Measurements from ENCODE around the gene CRYZ.

The CRYZ gene

DNA sequence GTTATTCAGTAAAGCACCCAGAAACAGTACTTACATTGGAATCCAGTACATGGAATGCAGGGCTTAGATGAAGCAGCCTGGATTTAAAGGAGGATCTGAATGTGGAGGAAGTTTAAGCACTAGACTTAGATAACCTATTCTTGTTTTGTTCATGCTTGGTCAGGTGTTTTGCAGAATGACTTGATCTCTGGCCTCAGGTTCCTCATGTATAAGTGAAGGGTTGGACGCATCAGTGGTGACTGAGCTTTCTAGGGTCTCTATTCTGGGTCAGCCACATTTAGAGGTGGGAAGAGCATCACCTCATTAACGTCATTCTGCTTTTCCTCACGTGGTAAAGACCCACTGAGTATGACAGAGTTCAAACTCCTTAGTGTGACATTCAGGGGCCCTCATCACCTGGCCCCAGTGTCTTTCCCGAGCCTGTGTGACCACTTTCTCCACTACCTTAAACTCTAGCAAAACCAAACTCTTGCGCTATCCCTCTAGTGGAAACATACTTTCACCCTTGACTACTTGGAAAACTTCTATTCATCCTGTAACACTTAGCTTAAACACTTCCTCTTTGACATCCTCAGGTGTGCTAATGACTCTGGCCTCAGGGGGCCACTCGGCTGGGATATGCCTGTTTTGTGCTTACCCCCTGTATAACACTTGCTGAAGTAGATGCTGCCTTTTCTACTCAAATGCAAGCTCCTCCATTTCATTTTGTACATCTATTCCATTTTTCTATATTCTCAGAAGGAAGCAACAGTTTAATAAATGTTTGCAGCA lies 58.4 kb downstream of the CRYZ start:
- TF ChIP-seq POLR2AphosphoS5 (IDR thresholded peaks at IDR 0.05; ENCODE audit: low read depth, low read length), result no peak
- no peak for TF ChIP-seq TAF1 (IDR thresholded peaks at IDR 0.05; ENCODE audit: borderline replicate concordance, insufficient read depth, low read length)
- TF ChIP-seq, protein P1, sequence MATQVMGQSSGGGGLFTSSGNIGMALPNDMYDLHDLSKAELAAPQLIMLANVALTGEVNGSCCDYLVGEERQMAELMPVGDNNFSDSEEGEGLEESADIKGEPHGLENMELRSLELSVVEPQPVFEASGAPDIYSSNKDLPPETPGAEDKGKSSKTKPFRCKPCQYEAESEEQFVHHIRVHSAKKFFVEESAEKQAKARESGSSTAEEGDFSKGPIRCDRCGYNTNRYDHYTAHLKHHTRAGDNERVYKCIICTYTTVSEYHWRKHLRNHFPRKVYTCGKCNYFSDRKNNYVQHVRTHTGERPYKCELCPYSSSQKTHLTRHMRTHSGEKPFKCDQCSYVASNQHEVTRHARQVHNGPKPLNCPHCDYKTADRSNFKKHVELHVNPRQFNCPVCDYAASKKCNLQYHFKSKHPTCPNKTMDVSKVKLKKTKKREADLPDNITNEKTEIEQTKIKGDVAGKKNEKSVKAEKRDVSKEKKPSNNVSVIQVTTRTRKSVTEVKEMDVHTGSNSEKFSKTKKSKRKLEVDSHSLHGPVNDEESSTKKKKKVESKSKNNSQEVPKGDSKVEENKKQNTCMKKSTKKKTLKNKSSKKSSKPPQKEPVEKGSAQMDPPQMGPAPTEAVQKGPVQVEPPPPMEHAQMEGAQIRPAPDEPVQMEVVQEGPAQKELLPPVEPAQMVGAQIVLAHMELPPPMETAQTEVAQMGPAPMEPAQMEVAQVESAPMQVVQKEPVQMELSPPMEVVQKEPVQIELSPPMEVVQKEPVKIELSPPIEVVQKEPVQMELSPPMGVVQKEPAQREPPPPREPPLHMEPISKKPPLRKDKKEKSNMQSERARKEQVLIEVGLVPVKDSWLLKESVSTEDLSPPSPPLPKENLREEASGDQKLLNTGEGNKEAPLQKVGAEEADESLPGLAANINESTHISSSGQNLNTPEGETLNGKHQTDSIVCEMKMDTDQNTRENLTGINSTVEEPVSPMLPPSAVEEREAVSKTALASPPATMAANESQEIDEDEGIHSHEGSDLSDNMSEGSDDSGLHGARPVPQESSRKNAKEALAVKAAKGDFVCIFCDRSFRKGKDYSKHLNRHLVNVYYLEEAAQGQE (IDR thresholded peaks at IDR 0.05; ENCODE audit: insufficient read depth in 1 of 2, low read depth in 2 of 2, low read length in 2 of 2), result no peak
- TF ChIP-seq SIN3A (IDR thresholded peaks at IDR 0.05; ENCODE audit: borderline replicate concordance, insufficient read depth, low read length), result no peak
- no peak for TF ChIP-seq FOXP2 (optimal IDR thresholded peaks at IDR 0.05; ENCODE audit: borderline replicate concordance, extremely low read depth, extremely low read length, insufficient read depth)

DNA sequence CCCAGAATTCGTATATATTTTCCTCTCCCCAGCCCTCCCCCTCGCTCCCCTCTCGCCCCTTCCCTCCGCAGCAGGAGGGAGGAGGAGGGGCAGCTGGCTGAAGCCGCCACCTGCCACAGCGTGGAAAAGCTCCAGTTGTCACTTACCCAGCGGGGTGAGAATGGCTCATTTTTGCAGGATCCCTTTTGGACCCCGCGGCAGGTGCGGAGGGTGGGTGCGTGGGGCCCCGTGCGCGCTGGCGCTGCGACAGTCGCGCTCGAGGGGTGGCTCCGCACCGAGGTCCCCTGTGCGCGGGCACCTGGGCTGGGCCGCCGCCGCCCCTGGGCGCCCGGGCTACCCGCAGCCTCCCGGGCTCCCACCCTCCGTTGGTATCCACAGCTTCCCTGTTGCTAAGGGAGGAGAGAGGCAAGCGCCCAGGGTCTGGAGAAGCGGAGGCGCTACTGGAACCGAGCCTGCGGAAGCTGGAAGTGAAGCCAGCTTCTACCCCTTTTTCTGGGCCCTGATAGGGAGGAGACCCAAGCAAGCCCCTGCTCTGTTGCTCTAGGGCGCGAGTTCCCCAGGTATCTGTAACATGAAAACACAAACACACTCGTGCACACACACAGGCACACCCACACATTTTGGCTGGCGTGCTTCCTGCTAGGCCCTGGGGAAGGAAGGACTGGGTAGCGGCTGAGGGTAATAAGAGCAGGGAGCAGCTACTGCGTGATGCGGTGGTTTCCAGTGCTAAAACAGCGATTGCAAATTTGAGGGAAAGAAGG lies 59.3 kb downstream of the CRYZ start, which contains the start of gene ERICH3:
Gene ERICH3, minus strand, starts transcription at position 442 of the 761 bp plus-strand sequence. Its CDS starts 273 bp downstream, at position 169.
- TF ChIP-seq SIN3A (IDR thresholded peaks at IDR 0.05; ENCODE audit: borderline replicate concordance, insufficient read depth, low read length) (no peak), TAF1 (IDR thresholded peaks at IDR 0.05; ENCODE audit: borderline replicate concordance, insufficient read depth, low read length) (no peak), POLR2AphosphoS5 (IDR thresholded peaks at IDR 0.05; ENCODE audit: low read depth, low read length) (no peak)

Measured in PFSK-1 (cell line).